NB4 (cell line): Measurements from ENCODE around the gene IQGAP1.

ENCODE experiments used
- CTCF ChIP-seq: IDR thresholded peaks from one replicate; pipeline ENCODE4 v1.5.1; 2012; ENCODE audit warnings: low read depth, low read length
- MAX ChIP-seq: IDR thresholded peaks from 2 replicates; pipeline ENCODE4 v1.6.1; 2011; ENCODE audit warnings: low read depth, low read length
- MYC ChIP-seq: IDR thresholded peaks from 2 replicates; pipeline ENCODE4 v1.6.1; 2011; ENCODE audit warnings: low read depth, low read length
- POLR2A ChIP-seq: IDR thresholded peaks from 2 replicates; pipeline ENCODE4 v1.6.1; 2011; ENCODE audit warnings: mild to moderate bottlenecking; ENCODE audit not compliant: insufficient read length; ENCODE audit errors: extremely low read depth

GRCh38 chr15:90483637-90484036, 95.6 kb downstream of the IQGAP1 start:
- TF ChIP-seq CTCF (no peak), POLR2A (no peak), MYC (no peak), MAX (no peak)
